HG03139 (cell line): ENCODE data around the gene SHFL.
A peak's percentile ranks its signal among the peaks of the same experiment; 100 is the strongest.

Experiments used
- ATAC-seq: cut with Tn5 transposase; IDR thresholded peaks from one replicate; pipeline ENCODE4 v1.9.1; 2021; ENCODE audit not compliant: unreplicated experiment

SHFL gene

GRCh38 chr19:10085641-10086590 is at the start of gene SHFL:
Gene SHFL (plus strand): TSS chr19:10086317. CDS start chr19:10086428, 111 bp downstream.
- ATAC-seq: peak; percentile 88

- ATAC-seq: no peak
These were observed 49.5 kb upstream of the SHFL start for GRCh38 chr19:10036601-10037071.

GRCh38 chr19:10037367-10037766 is 48.8 kb upstream of the SHFL start:
- ATAC-seq: no peak

DNA sequence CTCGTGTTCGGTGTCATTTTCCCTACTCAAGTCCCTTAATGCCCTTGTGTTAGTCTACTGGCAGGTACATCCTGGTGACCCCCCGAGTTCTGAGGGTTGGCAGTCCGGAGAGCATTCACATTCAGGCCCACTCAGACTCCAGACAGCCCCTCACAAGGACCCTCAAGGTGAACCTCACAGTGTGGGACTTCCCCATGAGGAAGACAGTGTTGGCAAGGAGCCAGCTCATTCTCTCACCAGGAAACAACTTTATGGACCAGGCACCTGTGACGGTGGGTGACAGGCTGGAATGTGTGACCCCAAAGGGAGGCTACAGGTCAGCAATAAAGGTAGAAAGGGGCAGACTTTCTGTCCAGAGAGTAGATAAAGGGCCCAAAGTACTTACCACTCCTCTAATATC is 48.3 kb upstream of the SHFL start:
- no peak for ATAC-seq

GRCh38 chr19:10043286-10043927 is 42.7 kb upstream of the SHFL start:
- ATAC-seq: no peak

DNA sequence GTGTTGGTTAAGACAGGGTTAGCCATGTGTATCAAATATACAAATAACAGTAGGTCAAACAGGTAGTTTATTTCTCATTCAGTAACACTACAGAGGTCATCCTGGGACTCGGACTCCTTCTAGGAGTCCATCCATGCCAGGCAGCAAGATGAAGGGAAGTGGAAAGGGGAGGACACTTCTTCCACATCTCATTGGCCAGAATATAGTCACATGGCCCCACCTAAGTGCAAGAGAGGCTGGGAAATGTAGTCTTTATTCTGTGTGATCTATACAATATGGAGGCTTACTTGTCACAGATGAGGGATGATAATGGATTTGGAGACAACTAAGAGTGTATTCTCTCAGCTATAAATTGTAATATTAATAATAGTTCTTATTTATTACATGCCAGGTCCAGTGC is 41.7 kb upstream of the SHFL start:
- ATAC-seq: no peak

- ATAC-seq: no peak
These were observed 40.7 kb upstream of the SHFL start for GRCh38 chr19:10045371-10045770.

GRCh38 chr19:10049626-10050025 is 36.5 kb upstream of the SHFL start:
- ATAC-seq: no peak

DNA sequence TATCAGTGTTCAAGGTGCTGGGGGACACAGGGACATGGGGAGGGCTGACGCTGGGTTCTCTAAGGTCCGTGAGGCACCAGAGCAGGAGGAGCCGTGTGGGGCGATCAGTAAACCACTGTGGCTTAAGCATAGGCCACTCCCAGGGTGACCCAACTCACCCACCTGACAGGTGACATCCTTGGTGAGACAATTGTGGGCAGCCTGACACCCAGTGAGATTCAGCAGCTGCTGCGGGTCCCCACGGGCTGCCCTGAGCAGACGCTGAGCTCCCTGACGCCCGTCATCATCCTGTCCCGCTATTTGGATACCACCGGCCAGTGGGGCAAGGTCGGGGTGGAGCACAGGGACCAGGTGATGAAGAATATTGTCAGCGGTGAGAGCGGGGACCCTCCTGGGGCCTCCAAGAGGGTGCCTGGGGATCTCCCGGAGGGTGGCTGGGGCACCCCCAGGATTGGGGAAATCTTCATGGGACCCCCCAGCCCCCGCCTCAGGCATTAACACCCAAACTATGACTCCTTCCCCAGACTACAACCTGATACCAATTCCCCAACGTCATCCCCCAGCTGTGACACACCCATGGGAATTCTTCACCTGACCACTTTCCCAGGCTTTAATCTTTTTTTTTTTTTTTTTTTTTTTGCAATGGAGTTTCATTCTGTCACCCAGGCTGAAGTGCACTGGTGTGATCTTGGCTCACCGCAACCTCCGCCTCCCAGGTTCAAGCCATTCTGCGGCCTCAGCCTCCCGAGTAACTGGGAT is 33.3 kb upstream of the SHFL start:
- no peak for ATAC-seq

GRCh38 chr19:10061717-10062310 is 24.3 kb upstream of the SHFL start:
- ATAC-seq: no peak

DNA sequence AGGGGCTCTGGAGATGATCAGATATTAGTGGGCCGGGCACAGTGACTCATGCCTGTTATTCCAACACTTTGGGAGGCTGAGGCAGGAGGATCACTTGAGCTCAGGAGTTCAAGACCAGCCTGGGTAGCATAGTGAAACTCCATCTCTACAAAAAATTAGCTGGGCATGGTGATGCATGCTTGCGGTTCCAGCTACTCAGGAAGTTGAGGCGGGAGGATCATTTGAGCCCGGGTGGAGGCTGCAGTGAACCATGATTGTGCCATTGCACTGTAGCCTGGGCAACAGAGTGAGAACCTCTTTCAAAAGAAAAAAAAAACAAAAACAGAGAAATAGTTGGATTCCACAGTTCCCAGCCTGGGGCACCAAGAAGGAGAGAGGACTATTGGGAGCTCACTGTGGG is 17.9 kb upstream of the SHFL start:
- ATAC-seq: no peak

DNA sequence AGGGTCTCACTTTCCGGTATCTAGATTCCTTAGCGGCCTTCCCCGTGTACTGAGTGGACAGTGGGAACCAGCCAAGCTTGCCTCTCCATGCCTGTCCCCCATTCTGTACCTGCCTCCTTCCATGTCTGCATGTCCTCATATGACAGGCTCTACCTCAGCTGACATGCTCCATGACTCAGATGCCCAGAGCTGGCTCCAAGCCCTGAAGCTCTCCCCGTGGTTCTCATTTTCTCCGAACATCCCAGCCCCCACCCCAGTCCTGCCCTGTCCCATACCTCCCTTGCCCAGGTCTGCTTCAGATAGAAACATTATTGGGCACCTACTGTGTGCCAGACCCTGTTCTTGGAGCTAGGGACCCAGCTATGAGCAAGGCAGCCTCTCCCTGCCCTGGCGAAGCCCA is 17.1 kb upstream of the SHFL start:
- ATAC-seq: no peak

DNA sequence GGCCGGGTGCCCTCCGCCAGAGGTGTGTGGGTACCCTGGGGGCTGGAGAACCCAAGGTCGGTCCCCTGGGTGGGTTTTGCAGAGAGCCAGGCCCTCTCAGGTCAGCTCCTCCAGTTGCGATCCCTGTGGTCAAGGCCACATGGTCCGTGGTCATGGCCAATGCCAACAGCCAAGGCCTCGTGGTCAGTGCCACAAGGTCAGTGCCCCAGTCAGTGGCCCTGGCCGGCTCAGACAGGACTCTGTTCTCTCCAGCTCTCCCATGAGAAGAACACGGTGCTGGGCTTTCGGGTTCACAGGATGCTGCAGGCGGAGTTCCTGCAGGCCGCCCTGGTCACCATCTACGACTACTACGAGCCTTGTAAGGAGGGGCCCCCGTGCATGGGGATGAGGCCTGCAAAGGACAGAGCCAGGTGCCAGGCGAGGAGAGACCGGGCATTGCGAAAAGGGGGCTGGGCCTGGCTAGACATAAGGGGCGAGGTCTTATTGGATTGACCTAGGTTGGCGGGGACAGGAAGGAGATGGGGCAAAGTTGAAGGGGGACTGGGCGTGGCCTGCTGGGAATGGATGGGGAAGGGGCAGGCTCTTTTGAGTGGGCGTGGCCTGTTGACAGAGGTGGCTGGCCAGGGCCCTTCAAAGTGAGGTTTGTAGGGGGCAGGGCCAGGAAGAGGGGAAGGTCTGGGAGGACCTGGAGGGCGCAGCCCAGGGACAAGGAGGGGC is 15.2 kb upstream of the SHFL start:
- ATAC-seq: no peak

DNA sequence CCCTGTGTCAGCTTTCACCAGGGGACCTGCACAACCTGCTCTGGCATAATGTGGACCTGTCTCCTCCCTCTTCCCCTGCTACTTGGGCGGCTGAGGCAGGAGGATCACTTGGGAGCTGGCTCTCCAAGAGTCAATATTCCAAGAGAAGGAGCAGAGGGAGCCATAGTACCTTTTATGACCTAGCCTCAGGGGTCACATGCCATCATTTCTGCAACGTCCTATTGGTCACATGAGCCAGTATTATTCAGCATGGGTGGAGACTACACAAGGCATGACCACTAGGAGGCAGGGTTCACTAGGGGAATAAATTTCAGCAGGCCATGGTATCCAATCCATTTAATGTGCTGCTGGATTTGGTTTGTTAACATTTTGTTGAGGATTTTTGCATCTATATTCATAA is 12.0 kb upstream of the SHFL start:
- no peak for ATAC-seq

DNA sequence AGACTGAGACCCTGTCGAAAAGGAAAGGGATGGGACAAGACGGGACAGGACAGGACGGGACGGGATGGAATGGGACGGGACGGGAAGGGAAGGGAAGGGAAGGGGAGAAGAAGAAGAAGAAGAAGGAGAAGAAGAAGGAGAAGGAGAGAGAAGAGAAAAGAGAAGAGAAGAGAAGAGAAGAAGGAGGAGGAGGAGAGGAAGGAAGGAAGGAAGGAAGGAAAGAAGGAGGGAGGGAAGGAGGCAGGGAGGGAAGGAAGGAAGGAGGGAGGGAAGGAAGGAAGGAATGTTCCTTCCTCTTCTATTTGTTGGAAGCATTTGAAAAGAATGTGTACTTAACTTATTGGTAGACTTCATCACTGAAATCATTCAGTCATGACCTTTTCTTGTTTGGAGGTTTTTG is 9.6 kb upstream of the SHFL start:
- ATAC-seq: no peak

- ATAC-seq: no peak
These were observed 7.8 kb upstream of the SHFL start for GRCh38 chr19:10078329-10078728.

- no peak for ATAC-seq
These were observed 7.1 kb upstream of the SHFL start for GRCh38 chr19:10079031-10079453.

DNA sequence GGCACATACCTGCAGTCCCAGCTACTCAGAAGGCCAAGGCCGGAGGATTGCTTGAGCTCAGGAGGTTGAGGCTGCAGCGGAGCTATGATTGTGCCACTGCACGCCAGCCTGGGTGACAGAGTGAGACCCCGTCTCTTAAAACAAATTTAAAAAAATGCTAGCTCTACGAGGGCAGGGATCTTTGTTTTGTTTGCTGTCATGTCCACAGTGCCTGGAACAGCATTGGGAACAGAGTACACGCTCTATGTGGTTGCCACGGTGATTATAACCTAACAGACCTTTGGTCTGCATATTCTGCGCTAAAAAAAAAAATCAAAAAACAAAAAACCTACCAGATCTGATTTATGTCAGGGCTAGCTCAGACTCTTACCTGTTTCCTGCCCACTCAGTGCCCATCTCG is 2.2 kb upstream of the SHFL start:
- no peak for ATAC-seq

- ATAC-seq: no peak
These were observed 1.3 kb upstream of the SHFL start for GRCh38 chr19:10084803-10085202.

- ATAC-seq: no peak
These were observed 575 bp downstream of the SHFL start for GRCh38 chr19:10086591-10087192.
